ENCODE data around the gene ZYX. TPM values are rescaled to one million over a fixed set of nuclear protein-coding genes. Genes with fewer than 3 reads are reported as not detected.

Gene ZYX
- polyA plus RNA-seq, 1 donor (not counting 4 experiments of a cell fraction or from before 2014, with no cell fraction given): 17.6 TPM

- TF ChIP-seq CTCF (optimal IDR thresholded peaks at IDR 0.05 in 1 of 3, IDR thresholded peaks at IDR 0.05 in 1 of 3, conservative IDR thresholded peaks at IDR 0.05 in 1 of 3; ENCODE audit: extremely low read depth in 1 of 3, insufficient read depth in 2 of 3, low read length in 3 of 3) (no peak), EZH2 (IDR thresholded peaks at IDR 0.05; ENCODE audit: low read length) (no peak)
- Histone ChIP-seq H2AFZ (ENCODE audit: control insufficient read depth, low read length) (peak overlapping the region; percentile 70), H3K4me3 (ENCODE audit: control insufficient read depth in 2 of 3, extremely low read depth in 1 of 3, insufficient read depth in 2 of 3, low read depth in 1 of 3, low read length in 3 of 3) (peak overlapping the region in 2 of 3 experiments; percentile 16 to 40), H4K20me1 (ENCODE audit: control insufficient read depth, extremely low read depth, insufficient read depth, low read length) (no peaks in the 10 kb centered on the region), H3K9ac (ENCODE audit: control insufficient read depth, extremely low read depth, insufficient read depth, low read length) (peak overlapping the region; percentile 46), H3K79me2 (ENCODE audit: control insufficient read depth, insufficient read depth, low read length) (no peaks in the 10 kb centered on the region), H3K4me2 (ENCODE audit: control insufficient read depth, extremely low read depth, insufficient read depth, low read depth, low read length) (peak overlapping the region; percentile 85), H3K9me1 (ENCODE audit: control insufficient read depth, extremely low read depth, insufficient read depth, low read length) (no peaks in the 10 kb centered on the region), H3K4me1 (ENCODE audit: control insufficient read depth, extremely low read depth, insufficient read depth, low read length) (peaks cover 33% of the 10 kb centered on the region), H3K36me3 (ENCODE audit: control insufficient read depth in 2 of 2, extremely low read depth in 1 of 2, insufficient read depth in 2 of 2, low read length in 2 of 2) (no peaks in the 10 kb centered on the region), H3K27ac (ENCODE audit: control insufficient read depth, insufficient read depth, low read length) (peak overlapping the region; percentile 64), H3K9me3 (ENCODE audit: control insufficient read depth, low read depth, low read length) (no peaks in the 10 kb centered on the region), H3K27me3 (ENCODE audit: control insufficient read depth, extremely low read depth, insufficient read depth, low read length) (no peaks in the 10 kb centered on the region)
- FAIRE-seq (peak; percentile 93), DNase-seq (ENCODE audit: low read depth, low spot score) (peak; percentile 71)
- dilution Hi-C loops (cut with MboI; ENCODE audit: extremely low pct_ligation_motif_present, low sequenced_read_pairs): no loop called here
Observed at GRCh38 chr7:143434660-143435059, 53.5 kb downstream of the ZYX start.

- H3K9me1 ChIP-seq (ENCODE audit: control insufficient read depth, extremely low read depth, insufficient read depth, low read length): no peaks in the 10 kb centered on the region
- dilution Hi-C loops (cut with MboI; ENCODE audit: extremely low pct_ligation_motif_present, low sequenced_read_pairs): no loop called here
- H3K27ac ChIP-seq (ENCODE audit: control insufficient read depth, insufficient read depth, low read length): peak overlapping the region; percentile 64
- H3K9ac ChIP-seq (ENCODE audit: control insufficient read depth, extremely low read depth, insufficient read depth, low read length): peak overlapping the region; percentile 46
- DNase-seq (ENCODE audit: low read depth, low spot score): no peak
- H3K79me2 ChIP-seq (ENCODE audit: control insufficient read depth, insufficient read depth, low read length): no peaks in the 10 kb centered on the region
- H3K36me3 ChIP-seq (ENCODE audit: control insufficient read depth in 2 of 2, extremely low read depth in 1 of 2, insufficient read depth in 2 of 2, low read length in 2 of 2): no peaks in the 10 kb centered on the region
- peaks cover 28% of the 10 kb centered on the region for H3K4me1 ChIP-seq (ENCODE audit: control insufficient read depth, extremely low read depth, insufficient read depth, low read length)
- H3K9me3 ChIP-seq (ENCODE audit: control insufficient read depth, low read depth, low read length): no peaks in the 10 kb centered on the region
- peak; percentile 23 for FAIRE-seq
- peak overlapping the region; percentile 39 for H2AFZ ChIP-seq (ENCODE audit: control insufficient read depth, low read length)
- H3K4me3 ChIP-seq (ENCODE audit: control insufficient read depth in 2 of 3, extremely low read depth in 1 of 3, insufficient read depth in 2 of 3, low read depth in 1 of 3, low read length in 3 of 3): peak overlapping the region in 1 of 3 experiments; percentile 40
- H3K27me3 ChIP-seq (ENCODE audit: control insufficient read depth, extremely low read depth, insufficient read depth, low read length): no peaks in the 10 kb centered on the region
- H3K4me2 ChIP-seq (ENCODE audit: control insufficient read depth, extremely low read depth, insufficient read depth, low read depth, low read length): peak overlapping the region; percentile 85
- TF ChIP-seq CTCF (optimal IDR thresholded peaks at IDR 0.05 in 1 of 3, IDR thresholded peaks at IDR 0.05 in 1 of 3, conservative IDR thresholded peaks at IDR 0.05 in 1 of 3; ENCODE audit: extremely low read depth in 1 of 3, insufficient read depth in 2 of 3, low read length in 3 of 3) (no peak), EZH2 (IDR thresholded peaks at IDR 0.05; ENCODE audit: low read length) (no peak)
- H4K20me1 ChIP-seq (ENCODE audit: control insufficient read depth, extremely low read depth, insufficient read depth, low read length): no peaks in the 10 kb centered on the region
Observed at GRCh38 chr7:143435266-143435665, 54.1 kb downstream of the ZYX start.
